Measurements from ENCODE around the gene GADD45A. TPM values are rescaled to one million over a fixed set of nuclear protein-coding genes. Genes with fewer than 3 reads are reported as not detected.

The GADD45A gene
- total and polyA plus RNA-seq, 7 donors = 16.9 to 60.8 (median 23.6) TPM

DNA sequence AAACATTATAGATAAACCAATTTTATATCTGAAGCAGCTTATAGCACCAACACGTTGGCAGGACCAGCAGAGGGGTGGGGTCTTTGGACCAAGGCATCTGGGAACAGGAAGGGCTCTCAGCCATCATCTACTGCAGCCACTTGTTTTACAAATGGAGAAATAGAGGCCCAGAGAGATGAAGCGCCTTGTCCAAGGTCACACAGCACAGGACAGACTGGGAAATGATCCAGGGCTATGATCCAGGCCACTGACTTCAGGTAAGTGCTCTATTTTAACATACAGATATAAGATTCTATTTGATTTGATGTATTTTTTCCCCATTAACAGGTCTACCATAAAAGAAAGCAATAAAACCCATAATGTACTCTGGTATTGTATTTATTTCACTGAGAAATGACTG, 16.9 kb downstream of the GADD45A start:
- peaks cover 0 to 23% (median 0%) of the 10 kb centered on the region in 4 donors for H3K36me3 ChIP-seq
- peaks cover 0 to 12% (median 8%) of the 10 kb centered on the region in 4 donors for H3K4me1 ChIP-seq
- DNase-seq = no peak
- intact Hi-C loops (cut with DNase I) = no loop called here
- H3K4me3 ChIP-seq = no peak overlapping the region
- H3K27ac ChIP-seq = no peak overlapping the region
- WGBS, 2 donors = 48 to 83% methylated on average over 2 of the region's 2 CpGs
- H3K9me3 ChIP-seq = no peaks in the 10 kb centered on the region
- no peaks in the 10 kb centered on the region for H3K27me3 ChIP-seq
- TF ChIP-seq POLR2AphosphoS5 (IDR thresholded peaks at IDR 0.05) = no peak
- TF ChIP-seq EP300 (IDR thresholded peaks at IDR 0.05) = no peak
- no peak for TF ChIP-seq POLR2A (IDR thresholded peaks at IDR 0.05)
- TF ChIP-seq, protein P1, sequence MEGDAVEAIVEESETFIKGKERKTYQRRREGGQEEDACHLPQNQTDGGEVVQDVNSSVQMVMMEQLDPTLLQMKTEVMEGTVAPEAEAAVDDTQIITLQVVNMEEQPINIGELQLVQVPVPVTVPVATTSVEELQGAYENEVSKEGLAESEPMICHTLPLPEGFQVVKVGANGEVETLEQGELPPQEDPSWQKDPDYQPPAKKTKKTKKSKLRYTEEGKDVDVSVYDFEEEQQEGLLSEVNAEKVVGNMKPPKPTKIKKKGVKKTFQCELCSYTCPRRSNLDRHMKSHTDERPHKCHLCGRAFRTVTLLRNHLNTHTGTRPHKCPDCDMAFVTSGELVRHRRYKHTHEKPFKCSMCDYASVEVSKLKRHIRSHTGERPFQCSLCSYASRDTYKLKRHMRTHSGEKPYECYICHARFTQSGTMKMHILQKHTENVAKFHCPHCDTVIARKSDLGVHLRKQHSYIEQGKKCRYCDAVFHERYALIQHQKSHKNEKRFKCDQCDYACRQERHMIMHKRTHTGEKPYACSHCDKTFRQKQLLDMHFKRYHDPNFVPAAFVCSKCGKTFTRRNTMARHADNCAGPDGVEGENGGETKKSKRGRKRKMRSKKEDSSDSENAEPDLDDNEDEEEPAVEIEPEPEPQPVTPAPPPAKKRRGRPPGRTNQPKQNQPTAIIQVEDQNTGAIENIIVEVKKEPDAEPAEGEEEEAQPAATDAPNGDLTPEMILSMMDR (IDR thresholded peaks at IDR 0.05) = no peak

DNA sequence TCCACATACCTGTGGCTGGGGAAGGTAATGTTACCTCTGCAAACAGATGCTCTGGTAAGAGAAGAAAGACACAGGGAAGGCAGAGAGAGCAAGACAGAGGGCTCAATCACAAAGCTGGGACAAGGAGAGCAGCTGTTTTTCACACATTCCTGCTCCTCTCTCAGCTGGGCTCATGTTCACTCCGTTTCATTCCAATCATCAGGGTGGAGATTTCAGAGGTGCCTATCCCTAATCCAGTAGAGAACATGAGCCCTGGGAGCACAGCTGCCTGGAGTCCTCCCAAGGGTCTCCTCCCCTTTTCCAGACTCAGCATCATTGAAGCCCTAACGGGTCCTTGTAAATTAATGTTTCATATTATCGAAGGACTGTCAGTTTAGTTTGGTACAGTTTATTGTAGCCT, 19.4 kb downstream of the GADD45A start:
- peaks cover 0 to 24% (median 11%) of the 10 kb centered on the region in 4 donors for H3K4me1 ChIP-seq
- WGBS, 2 donors = 91 to 92% methylated on average over 3 of the region's 3 CpGs
- H3K9me3 ChIP-seq = no peaks in the 10 kb centered on the region
- no peak for DNase-seq
- H3K27ac ChIP-seq = no peak overlapping the region
- H3K4me3 ChIP-seq = no peak overlapping the region
- peaks cover 0 to 23% (median 0%) of the 10 kb centered on the region in 4 donors for H3K36me3 ChIP-seq
- no peaks in the 10 kb centered on the region for H3K27me3 ChIP-seq
- intact Hi-C loops (cut with DNase I) = no loop called here
- TF ChIP-seq, protein P1 (IDR thresholded peaks at IDR 0.05) = no peak
- TF ChIP-seq POLR2A (IDR thresholded peaks at IDR 0.05) = no peak
- TF ChIP-seq POLR2AphosphoS5 (IDR thresholded peaks at IDR 0.05) = no peak
- TF ChIP-seq EP300 (IDR thresholded peaks at IDR 0.05) = no peak

DNA sequence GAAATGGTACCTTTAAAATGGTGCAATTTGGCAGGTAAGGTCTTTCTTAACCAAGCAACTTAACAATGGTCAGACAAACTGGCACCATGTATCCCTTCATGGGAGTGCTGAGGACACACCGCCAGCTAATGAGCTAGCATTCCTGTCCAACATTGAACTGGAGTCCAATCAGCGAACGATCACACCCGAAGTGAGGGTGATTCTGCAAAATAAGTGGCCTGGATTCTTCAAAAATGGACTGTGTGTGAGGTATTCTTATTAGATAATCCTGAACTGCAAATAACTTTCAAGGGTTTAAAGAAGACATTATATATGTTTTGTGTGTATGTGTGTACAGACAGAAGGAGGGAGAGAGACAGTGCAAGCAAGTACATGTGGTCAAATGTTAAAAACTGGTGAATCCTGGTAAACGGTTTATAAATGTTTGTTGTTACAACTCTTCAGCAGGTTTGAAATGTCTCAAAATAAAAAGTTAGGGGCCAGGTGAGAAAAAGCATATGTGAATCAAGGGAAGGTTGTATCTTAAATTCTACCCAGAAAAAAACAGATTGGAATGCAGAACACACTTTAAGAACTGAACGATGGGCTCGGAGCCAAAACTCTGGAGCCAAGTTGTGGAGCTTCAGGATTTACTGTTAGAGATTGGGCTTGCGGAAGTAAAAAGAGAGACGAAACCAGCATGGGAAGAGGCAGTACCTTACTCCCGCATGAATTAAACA, 20.9 kb downstream of the GADD45A start:
- 89% methylated on average over 10 of the region's 10 CpGs for WGBS, 2 donors
- intact Hi-C loops (cut with DNase I) = no loop called here
- no peaks in the 10 kb centered on the region for H3K9me3 ChIP-seq
- no peak overlapping the region for H3K4me3 ChIP-seq
- TF ChIP-seq POLR2A (IDR thresholded peaks at IDR 0.05) = no peak
- TF ChIP-seq EP300 (IDR thresholded peaks at IDR 0.05) = no peak
- TF ChIP-seq, protein P1 (IDR thresholded peaks at IDR 0.05) = no peak
- TF ChIP-seq POLR2AphosphoS5 (IDR thresholded peaks at IDR 0.05) = no peak
- no peak for DNase-seq
- H3K36me3 ChIP-seq = peaks cover 0 to 23% (median 0%) of the 10 kb centered on the region in 4 donors
- H3K4me1 ChIP-seq = peaks cover 0 to 24% (median 18%) of the 10 kb centered on the region in 4 donors
- H3K27me3 ChIP-seq = no peaks in the 10 kb centered on the region
- H3K27ac ChIP-seq = peak overlapping the region in 3 of 4 donors; percentile 7 to 61 (median 51)

GRCh38 chr1:67708606-67709005, 23.6 kb downstream of the GADD45A start:
- intact Hi-C loops (cut with DNase I) = no loop called here
- 25 to 76% methylated on average over 8 of the region's 8 CpGs for WGBS, 2 donors
- peak overlapping the region in 1 of 4 donors; percentile 1 for H3K27ac ChIP-seq
- no peaks in the 10 kb centered on the region for H3K27me3 ChIP-seq
- no peak for DNase-seq
- H3K9me3 ChIP-seq = no peaks in the 10 kb centered on the region
- H3K4me3 ChIP-seq = no peak overlapping the region
- peaks cover 0 to 32% (median 25%) of the 10 kb centered on the region in 4 donors for H3K4me1 ChIP-seq
- peaks cover 0 to 22% (median 0%) of the 10 kb centered on the region in 4 donors for H3K36me3 ChIP-seq
- TF ChIP-seq POLR2AphosphoS5 (IDR thresholded peaks at IDR 0.05) = no peak
- TF ChIP-seq, protein P1 (IDR thresholded peaks at IDR 0.05) = no peak
- TF ChIP-seq POLR2A (IDR thresholded peaks at IDR 0.05) = no peak
- no peak for TF ChIP-seq EP300 (IDR thresholded peaks at IDR 0.05)

All from sigmoid colon (tissue), 7 donors.